Effector memory CD8-positive, alpha-beta T cell (primary cell): ENCODE data around the gene C11orf42.

ENCODE experiments used
- ATAC-seq: fragments of 150-1000 bp; cut with Tn5 transposase; replicated peaks from 2 replicates; pipeline ENCODE4 v1.10.0; 2021; ENCODE audit warnings: mild to moderate bottlenecking, moderate library complexity
- DNase-seq, 3 experiments: peaks; one replicate each; pipeline ENCODE4 v3.0.0; 2021
- H3K27ac Mint-ChIP-seq, 2 donors: one replicate each; pipeline ENCODE4 v1.8.0; 2022; ENCODE audit warnings: mild to moderate bottlenecking in 2 of 2, mixed read lengths in 2 of 2, moderate library complexity in 2 of 2
- H3K27me3 Mint-ChIP-seq, 2 donors: one replicate each; pipeline ENCODE4 v1.8.0; 2022; ENCODE audit warnings: mixed read lengths in 2 of 2
- H3K36me3 Mint-ChIP-seq: one replicate; pipeline ENCODE4 v1.8.0; 2022; ENCODE audit warnings: mild to moderate bottlenecking, moderate library complexity, mixed read lengths; ENCODE audit not compliant: insufficient read depth
- H3K4me1 Mint-ChIP-seq, 2 donors: one replicate each; pipeline ENCODE4 v1.8.0; 2022; ENCODE audit warnings: low read depth in 2 of 2, mixed read lengths in 2 of 2
- H3K4me3 Mint-ChIP-seq, 2 donors: one replicate each; pipeline ENCODE4 v1.8.0; 2022; ENCODE audit warnings: mild to moderate bottlenecking in 2 of 2, mixed read lengths in 2 of 2, moderate library complexity in 2 of 2
- H3K9me3 Mint-ChIP-seq, 2 donors: one replicate each; pipeline ENCODE4 v1.8.0; 2022; ENCODE audit warnings: mixed read lengths in 2 of 2
- total RNA-seq, 9 experiments: gene quantifications; one replicate each; lab custom pipeline; 2026; lab: John Stamatoyannopoulos, UW

The C11orf42 gene
- 0 to 0.13 (median 0) reads per million in 9 experiments for total RNA-seq

GRCh38 chr11:6205366-6205765 is at the start of gene C11orf42:
C11orf42 (plus strand) TSS chr11:6205557; CDS start chr11:6205616, 59 bp downstream.
- Mint-ChIP-seq H3K27ac (peak within 1 kb of the TSS in 1 of 2 donors; percentile 59), H3K27me3 (no peaks in the 10 kb centered on the region), H3K9me3 (peaks cover 0 to 3% of the 10 kb centered on the region in 2 donors), H3K36me3 (peaks cover 30% of the 10 kb centered on the region), H3K4me1 (peaks cover 39 to 42% of the 10 kb centered on the region in 2 donors), H3K4me3 (no peak within 1 kb of the TSS)
- no peak for ATAC-seq
- DNase-seq: no peak

- no peak overlapping the region for H3K27ac Mint-ChIP-seq
- H3K4me3 Mint-ChIP-seq: no peak overlapping the region
- peaks cover 0 to 6% of the 10 kb centered on the region in 2 donors for H3K27me3 Mint-ChIP-seq
- no peaks in the 10 kb centered on the region for H3K4me1 Mint-ChIP-seq
- H3K36me3 Mint-ChIP-seq: no peaks in the 10 kb centered on the region
- ATAC-seq (no peak), DNase-seq (no peak)
- H3K9me3 Mint-ChIP-seq: no peaks in the 10 kb centered on the region
These were observed 48.6 kb upstream of the C11orf42 start for GRCh38 chr11:6156628-6157359.

DNA sequence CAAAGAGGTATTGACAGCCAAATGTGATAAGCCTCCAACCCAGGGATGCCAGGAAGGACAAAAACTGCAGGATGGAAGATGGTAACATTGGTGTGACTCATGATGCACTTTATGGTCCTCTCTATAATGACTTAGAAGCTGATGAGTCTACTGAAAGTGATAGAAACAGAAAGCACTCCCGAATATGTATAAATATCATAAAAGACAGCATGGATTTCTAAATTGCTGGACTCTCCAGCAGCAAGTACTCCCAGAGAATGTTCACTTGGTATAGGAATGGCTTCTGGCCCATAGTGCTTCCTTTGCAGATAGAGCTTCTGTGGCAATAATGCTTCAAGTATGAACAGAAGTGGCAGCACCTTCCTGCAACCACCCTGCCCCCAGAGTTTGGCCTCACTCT is 35.1 kb upstream of the C11orf42 start, which contains the start of gene OR52B2:
Gene OR52B2 (minus strand): TSS at position 101 of the 400 bp plus-strand sequence. CDS start 0 bp downstream, at position 101.
- Mint-ChIP-seq H3K36me3 (no peaks in the 10 kb centered on the region), H3K4me3 (no peak within 1 kb of the TSS), H3K27me3 (peaks cover 17 to 24% of the 10 kb centered on the region in 2 donors), H3K27ac (no peak within 1 kb of the TSS), H3K4me1 (no peaks in the 10 kb centered on the region), H3K9me3 (no peaks in the 10 kb centered on the region)
- ATAC-seq: no peak
- no peak for DNase-seq

DNA sequence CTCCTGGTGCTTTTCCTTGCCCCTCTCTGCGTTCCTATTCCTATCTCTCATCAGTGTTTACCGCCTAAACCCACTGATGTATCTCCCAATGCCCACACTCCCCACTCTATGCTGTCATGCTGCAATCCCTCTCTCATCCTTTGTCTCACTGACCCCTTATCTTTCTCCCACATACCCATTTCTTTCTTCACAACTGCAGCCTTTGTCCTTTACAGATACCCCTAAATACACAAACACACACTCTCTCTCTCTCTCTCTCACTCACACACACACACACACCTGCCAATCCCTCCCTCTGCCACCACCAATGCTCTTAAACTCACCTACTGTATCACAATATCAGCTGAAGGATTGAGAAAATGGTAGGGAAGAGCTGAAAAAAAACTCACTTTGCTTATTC is 29.9 kb upstream of the C11orf42 start:
- peaks cover 10 to 13% of the 10 kb centered on the region in 2 donors for H3K4me1 Mint-ChIP-seq
- peak overlapping the region in 1 of 2 donors; percentile 69 for H3K27ac Mint-ChIP-seq
- DNase-seq (no peak), ATAC-seq (no peak)
- H3K9me3 Mint-ChIP-seq: no peaks in the 10 kb centered on the region
- H3K4me3 Mint-ChIP-seq: no peak overlapping the region
- H3K27me3 Mint-ChIP-seq: peaks cover 7% of the 10 kb centered on the region in 2 donors
- no peaks in the 10 kb centered on the region for H3K36me3 Mint-ChIP-seq

GRCh38 chr11:6191742-6192141 is 13.6 kb upstream of the C11orf42 start:
- Mint-ChIP-seq H3K4me3 (no peak overlapping the region), H3K27ac (no peak overlapping the region), H3K9me3 (no peaks in the 10 kb centered on the region), H3K4me1 (peaks cover 8 to 9% of the 10 kb centered on the region in 2 donors), H3K36me3 (no peaks in the 10 kb centered on the region), H3K27me3 (no peaks in the 10 kb centered on the region)
- DNase-seq (no peak), ATAC-seq (no peak)

DNA sequence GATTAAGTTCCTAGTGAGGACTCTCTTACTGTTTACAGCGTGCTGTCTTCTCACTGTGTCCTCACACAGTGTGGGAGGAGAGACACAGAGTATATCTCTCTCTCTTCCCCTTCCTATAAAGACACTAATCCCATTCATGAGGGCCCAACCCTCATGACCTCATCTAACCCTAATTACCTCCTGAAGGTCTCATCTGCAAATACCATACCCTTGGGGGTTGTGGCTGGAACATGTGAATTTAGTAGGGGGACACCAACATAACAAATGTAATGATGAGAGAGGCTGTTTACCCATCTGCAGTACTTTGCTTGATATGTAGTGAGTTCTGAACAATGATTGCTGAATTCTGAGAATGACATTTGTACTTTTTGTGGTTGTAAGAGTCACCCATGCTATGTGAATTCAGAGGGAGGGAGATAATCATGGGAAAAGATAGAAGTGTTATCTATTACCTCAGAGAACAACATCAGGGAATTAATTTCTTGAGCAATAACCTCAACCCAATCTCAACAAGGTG is 11.2 kb upstream of the C11orf42 start:
- H3K4me1 Mint-ChIP-seq: peaks cover 14 to 20% of the 10 kb centered on the region in 2 donors
- H3K27me3 Mint-ChIP-seq: no peaks in the 10 kb centered on the region
- no peak overlapping the region for H3K27ac Mint-ChIP-seq
- no peak for ATAC-seq
- H3K9me3 Mint-ChIP-seq: no peaks in the 10 kb centered on the region
- H3K4me3 Mint-ChIP-seq: no peak overlapping the region
- DNase-seq: no peak
- H3K36me3 Mint-ChIP-seq: no peaks in the 10 kb centered on the region

DNA sequence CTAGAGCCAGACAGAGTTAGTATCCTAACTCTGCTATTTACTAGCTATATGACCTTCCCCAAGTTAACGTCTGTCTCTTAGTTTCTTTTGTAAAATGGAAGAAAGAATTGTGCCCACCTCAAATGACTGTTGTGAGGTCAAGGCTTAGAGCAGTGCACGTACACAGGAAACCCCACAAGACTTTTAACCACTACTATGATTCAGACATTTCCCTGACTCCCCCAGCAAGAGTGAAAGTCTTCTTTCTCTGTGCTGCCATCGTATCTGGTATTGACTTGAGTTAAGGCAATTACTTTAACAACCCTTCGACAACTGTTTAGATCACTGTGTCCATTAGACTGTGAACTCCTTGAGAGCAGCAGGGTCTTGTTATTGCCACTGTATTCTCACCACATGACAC is 9.0 kb upstream of the C11orf42 start:
- DNase-seq (peak in 1 of 3 experiments; percentile 18), ATAC-seq (peak; percentile 69)
- peak overlapping the region; percentile 55 to 61 for H3K27ac Mint-ChIP-seq
- H3K36me3 Mint-ChIP-seq: peaks cover 6% of the 10 kb centered on the region
- H3K4me1 Mint-ChIP-seq: peaks cover 30 to 37% of the 10 kb centered on the region in 2 donors
- peaks cover 0 to 3% of the 10 kb centered on the region in 2 donors for H3K9me3 Mint-ChIP-seq
- H3K27me3 Mint-ChIP-seq: no peaks in the 10 kb centered on the region
- H3K4me3 Mint-ChIP-seq: peak overlapping the region; percentile 7 to 29

GRCh38 chr11:6197466-6198200 is 7.7 kb upstream of the C11orf42 start:
- DNase-seq (no peak), ATAC-seq (no peak)
- peak overlapping the region; percentile 55 to 61 for H3K27ac Mint-ChIP-seq
- H3K4me3 Mint-ChIP-seq: peak overlapping the region; percentile 18 to 28
- peaks cover 6% of the 10 kb centered on the region for H3K36me3 Mint-ChIP-seq
- H3K27me3 Mint-ChIP-seq: no peaks in the 10 kb centered on the region
- peaks cover 0 to 3% of the 10 kb centered on the region in 2 donors for H3K9me3 Mint-ChIP-seq
- H3K4me1 Mint-ChIP-seq: peaks cover 37 to 47% of the 10 kb centered on the region in 2 donors

DNA sequence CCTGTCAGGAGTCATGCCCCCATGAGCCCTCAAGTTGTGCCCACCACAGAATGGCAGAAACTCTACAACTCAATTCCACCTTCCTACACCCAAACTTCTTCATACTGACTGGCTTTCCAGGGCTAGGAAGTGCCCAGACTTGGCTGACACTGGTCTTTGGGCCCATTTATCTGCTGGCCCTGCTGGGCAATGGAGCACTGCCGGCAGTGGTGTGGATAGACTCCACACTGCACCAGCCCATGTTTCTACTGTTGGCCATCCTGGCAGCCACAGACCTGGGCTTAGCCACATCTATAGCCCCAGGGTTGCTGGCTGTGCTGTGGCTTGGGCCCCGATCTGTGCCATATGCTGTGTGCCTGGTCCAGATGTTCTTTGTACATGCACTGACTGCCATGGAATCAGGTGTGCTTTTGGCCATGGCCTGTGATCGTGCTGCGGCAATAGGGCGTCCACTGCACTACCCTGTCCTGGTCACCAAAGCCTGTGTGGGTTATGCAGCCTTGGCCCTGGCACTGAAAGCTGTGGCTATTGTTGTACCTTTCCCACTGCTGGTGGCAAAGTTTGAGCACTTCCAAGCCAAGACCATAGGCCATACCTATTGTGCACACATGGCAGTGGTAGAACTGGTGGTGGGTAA is 6.1 kb upstream of the C11orf42 start, which contains the start of gene OR52W1:
Gene OR52W1 (plus strand): TSS at position 51 of the 637 bp plus-strand sequence. CDS start 0 bp downstream, at position 51.
- peaks cover 50 to 63% of the 10 kb centered on the region in 2 donors for H3K4me1 Mint-ChIP-seq
- H3K4me3 Mint-ChIP-seq: peak within 1 kb of the TSS in 1 of 2 donors; percentile 28
- H3K27me3 Mint-ChIP-seq: no peaks in the 10 kb centered on the region
- DNase-seq: no peak
- peaks cover 6% of the 10 kb centered on the region for H3K36me3 Mint-ChIP-seq
- no peak for ATAC-seq
- H3K9me3 Mint-ChIP-seq: peaks cover 0 to 3% of the 10 kb centered on the region in 2 donors
- H3K27ac Mint-ChIP-seq: peak within 1 kb of the TSS; percentile 86 to 98

DNA sequence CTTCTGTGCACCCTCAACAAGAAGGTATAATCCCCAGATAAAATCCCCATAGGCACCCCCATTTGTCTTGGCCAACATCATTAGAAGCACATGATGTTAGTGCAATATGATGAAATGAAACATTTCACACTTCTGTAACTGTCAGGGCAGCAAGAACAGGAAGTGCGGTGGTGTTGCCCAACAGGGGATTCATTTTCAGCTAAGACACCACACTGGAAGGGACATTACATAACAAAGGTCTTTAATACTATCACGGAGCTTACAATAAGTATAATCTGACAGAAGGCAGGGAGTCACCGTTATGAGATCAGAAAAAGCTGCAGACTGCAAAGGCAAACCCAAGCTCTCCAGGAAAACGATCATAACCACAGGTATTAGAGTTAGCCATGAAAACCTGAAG is 4.4 kb upstream of the C11orf42 start:
- peak overlapping the region; percentile 54 to 75 for H3K4me3 Mint-ChIP-seq
- H3K27me3 Mint-ChIP-seq: no peaks in the 10 kb centered on the region
- H3K9me3 Mint-ChIP-seq: peaks cover 0 to 3% of the 10 kb centered on the region in 2 donors
- DNase-seq: peak; percentile 28 to 30 (median 28)
- ATAC-seq: peak; percentile 72
- H3K36me3 Mint-ChIP-seq: peaks cover 10% of the 10 kb centered on the region
- H3K27ac Mint-ChIP-seq: peak overlapping the region; percentile 86 to 98
- peaks cover 57 to 64% of the 10 kb centered on the region in 2 donors for H3K4me1 Mint-ChIP-seq

- peaks cover 52 to 59% of the 10 kb centered on the region in 2 donors for H3K4me1 Mint-ChIP-seq
- DNase-seq (no peak), ATAC-seq (peak; percentile 54)
- no peaks in the 10 kb centered on the region for H3K27me3 Mint-ChIP-seq
- peaks cover 0 to 3% of the 10 kb centered on the region in 2 donors for H3K9me3 Mint-ChIP-seq
- peak overlapping the region; percentile 54 to 75 for H3K4me3 Mint-ChIP-seq
- H3K36me3 Mint-ChIP-seq: peaks cover 14% of the 10 kb centered on the region
- peak overlapping the region; percentile 86 to 98 for H3K27ac Mint-ChIP-seq
These were observed 3.9 kb upstream of the C11orf42 start for GRCh38 chr11:6201481-6201880.

- Mint-ChIP-seq H3K4me3 (no peak overlapping the region), H3K36me3 (peaks cover 17% of the 10 kb centered on the region), H3K4me1 (peaks cover 50 to 57% of the 10 kb centered on the region in 2 donors), H3K27ac (peak overlapping the region; percentile 86 to 98), H3K9me3 (peaks cover 0 to 3% of the 10 kb centered on the region in 2 donors), H3K27me3 (no peaks in the 10 kb centered on the region)
- no peak for DNase-seq
- no peak for ATAC-seq
These were observed 3.3 kb upstream of the C11orf42 start for GRCh38 chr11:6202041-6202440.

GRCh38 chr11:6203327-6203726 is 2.0 kb upstream of the C11orf42 start:
- peaks cover 0 to 3% of the 10 kb centered on the region in 2 donors for H3K9me3 Mint-ChIP-seq
- H3K4me1 Mint-ChIP-seq: peaks cover 49 to 53% of the 10 kb centered on the region in 2 donors
- peaks cover 17% of the 10 kb centered on the region for H3K36me3 Mint-ChIP-seq
- H3K27me3 Mint-ChIP-seq: no peaks in the 10 kb centered on the region
- peak; percentile 18 to 31 (median 26) for DNase-seq
- peak overlapping the region; percentile 73 to 98 for H3K27ac Mint-ChIP-seq
- H3K4me3 Mint-ChIP-seq: peak overlapping the region; percentile 40 to 43
- ATAC-seq: peak; percentile 70
